GM19463 (cell line): Measurements from ENCODE around the gene PKDCC.

Experiments
- ATAC-seq: cut with Tn5 transposase; IDR thresholded peaks from one replicate; pipeline ENCODE4 v1.9.1; 2021; ENCODE audit warnings: mild to moderate bottlenecking, moderate library complexity; ENCODE audit not compliant: unreplicated experiment

Gene PKDCC

GRCh38 chr2:42049221-42050009 is 1.6 kb downstream of the PKDCC start:
- no peak for ATAC-seq

DNA sequence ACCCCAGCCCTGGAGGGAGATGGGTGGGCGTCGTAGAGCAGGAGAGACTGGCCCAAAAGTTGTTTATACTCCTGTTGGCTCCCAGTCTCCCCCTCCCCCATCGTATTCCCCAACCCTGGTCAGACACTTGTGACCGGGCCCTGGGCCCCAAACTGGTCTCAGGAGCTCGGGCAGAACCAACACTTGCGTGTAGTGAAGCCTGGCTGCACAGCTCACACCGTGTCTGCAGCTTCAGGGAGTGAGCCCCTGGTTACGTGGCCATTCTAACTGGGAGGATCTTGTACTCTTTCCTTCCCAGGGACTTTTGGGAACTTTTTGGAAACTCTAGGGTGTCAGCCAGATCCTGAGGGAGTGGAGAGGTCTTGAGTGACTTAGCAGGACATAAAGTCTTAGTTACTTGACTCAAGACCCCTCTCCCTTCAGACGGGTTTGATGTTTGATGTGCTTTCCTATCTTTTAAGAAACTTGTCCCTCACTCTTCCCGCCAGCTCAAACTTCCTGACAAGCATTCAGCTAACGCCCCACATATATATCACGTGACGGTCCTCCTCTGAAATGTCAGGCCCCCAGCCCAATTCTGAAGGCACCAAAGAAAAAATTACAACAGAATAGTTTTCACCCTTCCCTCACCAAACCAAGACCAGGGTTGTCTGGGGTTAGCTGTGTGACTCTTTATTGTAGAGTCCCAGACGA is 2.3 kb downstream of the PKDCC start:
- no peak for ATAC-seq

- no peak for ATAC-seq
Measured at GRCh38 chr2:42050703-42051542, 3.1 kb downstream of the PKDCC start.

GRCh38 chr2:42051543-42052235 is 3.9 kb downstream of the PKDCC start:
- no peak for ATAC-seq

GRCh38 chr2:42052702-42053481 is 5.1 kb downstream of the PKDCC start:
- no peak for ATAC-seq

DNA sequence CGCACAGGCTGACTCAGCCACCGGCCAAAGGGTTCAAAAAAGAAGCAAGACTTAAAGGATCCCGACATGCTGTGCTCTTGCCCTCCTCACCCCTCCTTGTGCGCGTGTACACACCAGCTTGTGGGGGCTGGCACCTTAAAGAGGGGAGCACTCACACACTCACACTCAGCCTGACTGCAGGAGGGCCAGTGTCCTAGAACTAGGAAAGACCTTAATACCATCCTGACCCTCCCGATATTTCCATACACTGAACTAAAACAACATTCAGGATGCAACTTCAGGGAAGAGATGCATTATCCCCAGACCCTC is 5.6 kb downstream of the PKDCC start:
- no peak for ATAC-seq

DNA sequence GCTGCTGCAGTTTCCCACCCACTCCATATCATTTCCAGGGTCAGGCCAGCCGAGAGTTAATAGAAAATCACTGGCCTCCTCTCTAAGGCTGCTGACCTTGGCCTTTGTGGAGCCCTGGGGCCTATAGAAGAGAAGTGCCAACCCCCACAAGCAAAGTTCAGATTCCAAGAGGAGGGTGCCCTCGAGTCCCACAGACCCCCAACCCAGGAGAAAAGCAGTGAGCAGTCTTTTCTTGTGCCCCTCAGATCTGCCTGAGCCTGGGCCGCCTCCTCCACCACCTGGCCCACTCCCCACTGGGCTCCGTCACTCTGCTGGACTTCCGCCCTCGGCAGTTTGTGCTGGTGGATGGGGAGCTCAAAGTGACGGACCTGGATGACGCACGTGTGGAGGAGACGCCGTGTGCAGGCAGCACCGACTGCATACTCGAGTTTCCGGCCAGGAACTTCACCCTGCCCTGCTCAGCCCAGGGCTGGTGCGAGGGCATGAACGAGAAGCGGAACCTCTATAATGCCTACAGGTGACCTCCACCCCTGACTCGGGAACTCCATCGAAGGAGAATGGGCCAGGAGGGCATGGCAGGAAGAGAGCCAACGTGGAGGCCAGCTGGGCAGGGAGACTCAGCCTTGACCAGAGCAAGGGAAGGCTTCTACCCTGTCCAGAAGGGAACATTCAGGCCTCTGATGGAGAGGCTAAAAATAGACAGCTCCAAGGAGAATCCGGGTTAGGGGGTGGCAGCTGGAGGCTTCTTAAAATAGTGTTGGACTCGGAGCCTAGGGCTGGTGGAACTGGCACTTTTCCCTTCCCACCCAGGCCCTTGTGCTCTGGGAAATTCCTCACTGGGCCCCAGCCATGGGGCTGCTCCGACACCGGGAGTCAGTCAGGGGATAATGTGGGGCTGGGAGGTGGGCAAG is 6.2 kb downstream of the PKDCC start:
- ATAC-seq, result no peak

DNA sequence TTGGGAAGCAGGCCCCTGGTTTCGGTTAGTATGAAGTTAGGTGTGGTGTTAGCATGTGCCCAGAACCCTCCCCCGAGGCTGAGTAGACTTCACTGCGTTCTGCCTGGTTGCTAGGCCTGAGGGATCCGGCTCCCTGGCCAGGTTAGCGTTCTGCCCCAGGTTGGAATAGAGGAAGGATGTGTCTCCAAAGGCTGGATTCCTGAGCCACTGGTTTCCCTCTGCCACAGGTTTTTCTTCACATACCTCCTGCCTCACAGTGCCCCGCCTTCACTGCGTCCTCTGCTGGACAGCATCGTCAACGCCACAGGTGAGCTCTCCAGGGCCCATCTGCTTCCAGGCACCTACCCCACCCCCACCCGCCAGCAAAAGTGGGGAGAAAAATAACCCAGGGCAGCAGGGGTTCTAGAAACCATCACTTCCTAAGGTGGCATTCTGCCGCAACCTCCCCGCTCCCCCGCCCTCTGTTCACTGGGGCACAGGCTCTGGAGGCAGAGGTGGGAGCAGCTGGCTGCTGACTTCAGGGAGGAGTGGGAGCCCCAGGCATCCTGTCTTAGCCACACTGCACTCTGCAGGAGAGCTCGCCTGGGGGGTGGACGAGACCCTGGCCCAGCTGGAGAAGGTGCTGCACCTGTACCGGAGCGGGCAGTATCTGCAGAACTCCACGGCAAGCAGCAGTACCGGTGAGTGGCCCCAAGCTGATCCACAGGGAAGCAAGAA is 7.1 kb downstream of the PKDCC start:
- ATAC-seq, result no peak

- ATAC-seq, result no peak
Measured at GRCh38 chr2:42055573-42056514, 8.0 kb downstream of the PKDCC start.

- no peak for ATAC-seq
Measured at GRCh38 chr2:42057159-42057901, 9.5 kb downstream of the PKDCC start.

DNA sequence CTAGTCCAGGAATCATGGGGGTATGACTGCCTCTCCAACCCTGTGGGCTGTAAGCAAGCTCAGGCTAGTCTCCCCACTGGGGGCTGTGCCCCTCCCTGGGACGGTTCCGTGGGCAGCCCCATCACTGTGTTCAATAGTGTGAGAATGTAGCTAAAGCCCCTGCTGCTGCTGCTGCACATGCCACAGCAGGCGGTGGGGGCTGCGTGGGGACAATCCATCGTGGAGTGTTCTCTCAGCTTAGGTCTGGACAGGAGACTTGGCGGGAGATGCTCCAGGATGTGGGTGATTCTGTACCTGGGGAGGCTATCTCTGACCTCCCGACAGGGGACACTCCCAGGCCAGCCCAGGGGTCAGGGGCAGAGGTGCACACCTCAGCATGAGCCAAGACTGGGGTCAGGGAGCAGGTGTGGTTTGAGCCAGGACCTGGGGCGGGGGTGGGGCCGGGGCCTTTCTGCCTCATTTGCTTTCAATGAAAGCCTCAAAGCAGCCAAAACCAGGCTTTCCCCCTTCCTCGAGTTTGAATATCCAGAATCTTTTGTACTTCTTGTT is 10.2 kb downstream of the PKDCC start:
- ATAC-seq, result no peak

GRCh38 chr2:42059261-42059898 is 11.6 kb downstream of the PKDCC start:
- ATAC-seq, result no peak

DNA sequence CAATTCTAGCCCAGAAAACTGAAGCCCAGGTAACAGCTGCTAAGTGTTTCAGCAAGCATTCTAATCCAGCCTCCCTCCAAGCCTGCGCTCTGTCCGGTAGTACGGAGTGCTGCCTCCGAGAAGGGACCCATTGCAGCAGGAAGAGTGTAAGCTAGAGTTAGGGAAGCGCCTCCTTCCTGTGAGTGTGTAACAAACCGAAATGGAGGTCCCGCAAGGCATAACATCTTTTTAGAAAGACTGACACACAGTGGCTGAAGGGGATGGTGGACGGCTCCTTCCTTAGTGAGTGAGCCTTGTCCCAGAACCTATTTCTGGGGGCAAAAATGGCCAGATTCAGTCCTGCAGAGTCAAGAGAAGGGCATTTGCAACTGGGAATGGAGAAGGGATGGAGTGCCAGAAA is 12.2 kb downstream of the PKDCC start:
- ATAC-seq, result no peak

DNA sequence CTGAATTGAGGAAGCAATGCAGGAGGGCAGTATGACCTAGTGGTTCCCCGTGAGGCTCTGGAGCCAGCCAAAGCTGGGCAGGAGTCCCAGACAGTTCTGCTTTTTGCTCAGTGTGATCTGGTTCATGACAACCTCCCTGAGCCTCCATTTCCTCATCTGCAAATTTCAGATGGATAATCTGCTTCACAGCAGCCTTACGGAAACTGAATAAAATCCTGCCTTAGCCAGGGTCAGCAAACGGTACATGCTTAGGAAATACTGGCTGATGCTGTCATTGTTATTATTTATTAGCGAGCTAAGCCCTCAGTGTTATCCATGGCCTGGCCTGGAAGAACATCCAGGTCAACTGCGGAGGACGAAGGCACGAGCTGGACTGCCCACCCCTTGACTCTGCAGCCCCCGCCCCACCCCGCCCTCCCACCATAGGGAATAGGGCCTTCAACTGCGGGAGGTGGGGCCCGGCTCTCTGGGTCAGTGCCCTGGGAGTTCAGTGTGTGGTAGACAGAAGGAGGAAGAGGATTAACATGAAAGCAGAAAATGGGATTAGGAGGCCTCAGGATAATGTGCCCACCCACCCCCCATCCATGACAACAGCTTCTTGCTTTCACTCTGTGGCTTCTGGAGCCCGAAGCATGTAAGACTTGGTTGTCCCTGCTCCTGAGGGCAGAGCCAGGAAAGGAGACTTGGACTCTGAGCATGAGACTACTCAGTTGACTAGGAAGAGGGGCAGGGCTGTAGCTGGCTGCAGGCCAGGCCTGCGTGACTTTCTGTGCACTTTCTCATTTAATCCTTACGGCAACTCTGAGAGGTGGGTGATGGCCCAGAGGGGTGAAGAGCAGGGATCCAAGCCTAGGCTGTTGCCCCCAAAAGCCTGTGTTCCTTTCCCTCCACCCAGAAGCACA is 13.1 kb downstream of the PKDCC start:
- ATAC-seq, result no peak

DNA sequence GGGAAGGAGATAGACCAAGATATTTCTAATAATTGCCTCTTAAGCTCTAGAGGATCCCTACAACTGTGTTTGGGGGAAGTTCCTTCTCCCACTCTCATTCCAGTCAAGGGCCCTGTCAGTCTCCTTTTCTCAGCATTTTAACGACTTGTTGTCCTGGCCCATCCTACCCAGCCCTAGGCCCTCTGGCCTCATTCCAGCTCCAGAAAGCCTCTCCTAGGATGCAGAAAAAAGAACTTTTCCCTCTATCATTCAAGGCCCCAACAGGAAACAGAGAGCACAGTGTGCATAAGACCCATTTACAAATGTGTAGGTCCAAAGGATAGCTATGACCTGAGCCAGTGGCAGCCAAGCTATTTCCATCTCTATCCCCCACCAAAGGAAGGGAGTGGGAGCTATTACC is 14.0 kb downstream of the PKDCC start:
- no peak for ATAC-seq
